GM19455 (cell line): ENCODE results near the gene SOCS3.

Experiments used
- ATAC-seq: cut with Tn5 transposase; IDR thresholded peaks from one replicate; pipeline ENCODE4 v1.9.1; 2021; ENCODE audit not compliant: unreplicated experiment

The SOCS3 gene

DNA sequence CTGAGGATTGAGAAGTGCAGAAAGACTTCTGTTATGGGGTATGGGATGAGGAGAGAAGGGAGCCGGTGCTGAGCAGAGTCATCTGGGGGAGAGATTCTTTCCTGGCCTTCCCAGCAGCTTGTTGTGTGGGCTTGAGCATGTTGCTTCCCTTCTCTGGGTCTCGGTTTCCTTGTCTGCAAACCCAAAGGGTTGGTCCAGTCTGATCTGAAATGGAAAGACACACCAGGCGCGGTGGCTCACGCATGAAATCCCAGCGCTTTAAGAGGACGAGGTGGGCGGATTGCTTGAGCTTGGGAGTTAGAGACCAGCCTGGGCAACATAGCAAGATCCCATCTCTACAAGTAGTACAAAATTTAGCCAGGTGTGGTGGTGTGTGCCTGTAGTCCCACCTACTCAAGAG is 6.0 kb downstream of the SOCS3 start:
- ATAC-seq = no peak

DNA sequence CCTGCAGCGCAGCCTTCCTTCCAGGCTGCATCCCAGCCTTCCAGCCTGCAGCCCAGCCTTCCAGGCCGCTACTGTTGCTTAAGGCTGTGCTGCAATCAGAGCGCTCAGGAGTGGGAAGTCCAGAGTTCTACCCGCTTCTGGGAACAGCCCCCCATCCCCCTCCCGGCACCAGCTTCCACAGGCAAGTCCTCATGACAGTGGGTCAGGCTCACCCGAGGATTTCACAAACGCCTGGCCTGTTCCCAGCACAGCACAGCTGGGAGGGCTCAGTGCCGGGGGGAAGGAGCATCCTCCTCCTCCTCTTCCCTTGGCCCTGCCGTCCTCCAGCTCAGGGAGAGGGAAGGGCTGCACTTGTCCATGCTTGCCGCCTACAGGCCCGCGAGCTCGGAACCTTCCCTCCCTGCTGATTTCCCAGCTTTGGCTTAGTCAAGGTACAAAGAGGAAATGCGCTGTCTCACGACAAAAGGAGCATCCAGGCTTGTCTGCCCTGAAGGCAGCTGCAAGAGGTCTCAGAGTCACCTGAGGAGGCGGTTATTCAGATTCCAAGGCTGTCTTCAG is 8.3 kb downstream of the SOCS3 start:
- no peak for ATAC-seq

DNA sequence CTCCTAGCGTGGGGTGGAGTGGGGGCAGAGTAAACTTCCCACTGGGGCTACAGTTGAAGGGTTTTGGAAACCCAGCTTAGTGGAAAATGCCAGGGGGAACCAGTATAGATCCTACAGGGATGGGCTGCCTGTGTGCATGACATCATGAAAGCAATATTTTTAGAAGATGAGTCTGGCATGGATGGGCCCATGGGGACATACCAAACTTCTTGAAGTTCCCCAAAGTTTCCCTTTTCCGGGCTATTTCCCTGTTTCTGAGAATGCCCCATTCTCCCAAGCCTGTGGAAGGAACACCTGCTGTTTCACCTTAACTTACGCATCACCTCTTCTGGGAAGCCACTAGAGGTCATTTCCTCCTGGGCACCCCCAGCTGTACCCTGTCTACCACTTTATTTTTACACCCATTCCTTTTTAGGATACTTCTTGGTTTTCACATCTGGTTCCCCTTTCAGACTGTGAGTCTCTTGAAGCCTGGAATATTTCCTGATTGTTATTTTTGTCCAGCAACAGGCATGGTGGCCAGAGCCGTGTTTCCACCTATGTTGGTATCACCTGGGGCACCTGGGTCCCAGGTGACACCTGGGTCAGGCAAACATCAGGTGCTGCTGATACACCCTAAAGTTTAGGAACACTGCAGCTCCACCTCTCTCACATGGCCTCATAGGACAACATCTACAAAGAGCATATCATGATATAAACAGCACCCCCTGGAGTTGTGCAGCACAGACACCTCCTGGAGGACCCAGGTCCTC is 9.8 kb downstream of the SOCS3 start:
- ATAC-seq = no peak

DNA sequence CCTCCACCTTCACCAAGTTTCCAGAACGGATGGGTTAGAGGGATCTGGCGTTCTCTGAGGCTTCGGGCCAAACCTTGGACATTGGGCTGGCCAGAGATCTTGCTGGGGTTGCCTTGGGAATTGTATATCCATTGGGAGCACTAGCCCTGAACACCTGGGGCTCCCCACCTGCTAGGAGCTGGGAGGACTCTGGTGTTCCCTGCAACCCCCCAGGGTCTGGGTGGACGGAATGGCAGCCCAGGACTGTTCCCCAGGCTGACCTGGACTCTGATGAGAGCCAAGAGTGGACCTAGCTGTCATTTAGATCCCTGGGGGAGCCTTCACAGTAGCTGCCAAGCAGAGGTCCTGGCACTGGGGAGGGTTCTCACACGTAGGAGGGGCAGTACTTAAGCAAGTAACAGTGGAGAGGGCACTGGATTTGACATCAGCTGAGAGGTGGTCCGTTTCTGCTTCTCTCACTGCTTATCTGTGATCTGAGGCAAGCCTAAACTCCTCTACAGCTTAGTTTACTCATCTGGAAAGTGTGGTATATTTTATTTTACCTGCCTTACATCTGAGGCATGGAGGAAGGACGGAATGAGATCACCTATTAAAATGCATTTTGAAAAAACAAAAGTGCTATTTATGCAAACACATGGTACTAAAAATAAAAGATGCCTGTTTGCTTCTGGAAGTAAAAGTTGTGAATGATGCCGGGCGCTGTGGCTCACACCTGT is 11.7 kb downstream of the SOCS3 start:
- ATAC-seq = no peak

DNA sequence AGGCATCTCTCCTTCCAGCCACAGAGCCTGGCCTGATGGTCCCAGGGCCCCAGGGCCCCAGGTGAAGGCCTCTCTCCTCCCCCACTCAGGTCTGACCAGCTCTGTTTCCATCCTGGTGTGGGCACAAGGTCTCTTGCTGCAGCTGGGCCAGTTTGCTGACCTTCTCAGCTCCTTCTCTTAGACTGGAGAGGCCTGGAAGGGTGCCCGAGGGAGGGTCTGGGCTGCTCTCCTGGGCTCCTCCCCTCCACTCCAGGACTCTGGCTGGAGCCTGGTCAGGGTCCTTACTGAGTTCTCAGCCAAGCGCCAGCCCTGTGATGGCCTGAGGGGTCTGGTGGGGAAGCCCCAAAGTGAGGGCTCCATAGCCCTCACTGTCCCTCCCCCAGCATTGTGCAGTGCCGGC is 12.4 kb downstream of the SOCS3 start:
- ATAC-seq = no peak

DNA sequence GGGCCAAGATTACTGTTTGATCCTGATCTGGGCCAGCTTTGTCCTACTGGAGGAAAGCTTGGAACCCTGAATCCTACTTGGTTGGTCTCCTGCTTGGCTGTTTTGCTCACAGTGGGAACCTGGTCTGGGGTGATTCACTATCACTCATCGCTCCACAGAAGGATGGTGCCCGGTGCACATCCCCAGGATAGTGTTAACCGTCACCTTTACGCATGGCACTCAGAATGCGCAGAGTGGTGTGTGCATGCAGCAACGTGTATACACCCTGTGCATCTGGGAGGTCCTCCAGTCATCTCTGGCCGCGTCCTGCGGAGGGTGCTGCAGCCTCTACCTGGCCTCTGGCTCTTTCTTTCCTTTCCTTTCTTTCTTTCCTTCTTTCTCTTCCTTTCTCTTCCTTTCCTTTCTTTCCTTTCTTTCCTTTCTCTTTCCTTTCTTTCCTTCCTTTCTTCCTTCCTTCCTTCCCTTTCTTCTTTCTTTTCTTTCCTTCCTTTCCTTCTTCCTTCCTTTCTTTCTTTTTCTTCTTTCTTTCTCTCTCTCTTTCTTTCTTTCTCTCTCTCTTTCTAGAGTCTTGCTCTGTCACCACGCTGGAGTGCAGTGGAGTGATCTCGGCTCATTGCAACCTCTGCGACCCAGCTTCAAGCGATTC is 13.1 kb downstream of the SOCS3 start:
- ATAC-seq = no peak

DNA sequence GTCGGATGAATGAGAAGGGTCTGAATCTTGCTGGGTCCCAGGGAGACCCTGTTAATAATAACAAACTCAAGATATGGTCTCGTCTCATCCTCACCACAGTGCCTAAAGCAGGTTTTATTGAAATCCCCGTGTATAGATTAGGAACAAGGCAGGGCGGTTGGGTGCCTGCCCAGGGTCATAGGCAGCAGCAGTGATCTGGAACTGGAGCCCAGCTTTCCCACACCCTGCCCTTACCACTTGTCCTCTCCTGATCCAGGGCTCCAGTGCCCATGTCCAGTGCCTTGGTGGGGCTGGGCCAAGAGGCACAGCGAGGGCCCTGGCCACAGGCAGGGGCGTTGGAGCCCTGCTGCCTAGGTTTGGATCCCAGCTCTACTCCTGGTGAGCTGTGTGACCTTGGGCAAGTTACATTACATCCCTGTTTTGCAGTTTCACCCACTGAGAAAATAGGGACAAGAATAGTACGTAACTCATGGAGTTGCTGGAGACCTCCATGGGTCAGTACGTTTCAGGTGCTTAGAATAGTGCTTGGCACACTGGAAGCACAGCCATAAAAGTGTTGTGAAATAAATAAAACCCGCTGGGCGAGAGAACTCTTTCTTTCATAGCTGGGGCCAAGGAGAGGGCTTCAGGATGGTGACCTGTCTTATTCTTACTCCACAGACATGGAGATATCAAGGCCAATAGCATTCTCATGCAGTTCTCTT is 13.9 kb downstream of the SOCS3 start:
- ATAC-seq = no peak

DNA sequence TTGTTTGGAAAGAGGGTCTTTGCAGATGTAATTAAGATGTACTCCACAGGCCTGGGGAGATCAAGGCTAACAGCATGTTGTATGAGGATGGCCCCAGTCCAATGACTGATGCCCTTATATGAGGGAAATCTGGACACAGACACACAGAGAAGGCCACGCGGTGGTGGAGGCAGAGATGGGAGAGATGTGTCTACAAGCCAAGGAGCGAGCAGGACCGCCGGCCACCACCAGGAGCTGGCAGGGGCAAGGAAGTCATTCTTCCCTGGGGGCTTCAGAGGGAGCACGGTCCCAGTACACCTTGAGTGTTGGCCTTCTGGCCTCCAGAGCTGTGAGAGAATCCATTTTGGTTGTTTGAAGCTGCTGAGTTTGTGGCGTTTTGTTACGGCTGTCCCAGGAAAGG is 14.7 kb downstream of the SOCS3 start:
- ATAC-seq = no peak

DNA sequence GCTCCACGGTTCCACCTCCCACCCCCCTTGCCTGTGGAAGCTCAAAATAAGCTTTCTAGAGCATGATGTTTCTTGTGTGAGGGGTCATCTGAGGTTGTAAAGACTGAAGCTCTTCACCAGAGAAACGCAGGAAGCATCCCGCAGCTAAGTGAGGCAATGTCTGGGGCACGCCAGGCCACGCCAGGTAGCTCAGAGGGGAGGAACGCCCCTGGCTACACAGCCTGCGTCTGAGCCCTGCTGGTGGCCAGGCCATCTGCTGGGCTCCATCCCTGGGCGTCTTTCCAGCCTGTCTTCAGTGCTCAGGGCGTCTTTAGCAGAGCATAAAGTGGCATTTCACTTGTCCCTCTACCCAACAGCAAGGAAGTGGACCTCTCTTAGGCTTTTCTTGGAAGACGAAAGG is 15.2 kb downstream of the SOCS3 start:
- ATAC-seq = no peak

DNA sequence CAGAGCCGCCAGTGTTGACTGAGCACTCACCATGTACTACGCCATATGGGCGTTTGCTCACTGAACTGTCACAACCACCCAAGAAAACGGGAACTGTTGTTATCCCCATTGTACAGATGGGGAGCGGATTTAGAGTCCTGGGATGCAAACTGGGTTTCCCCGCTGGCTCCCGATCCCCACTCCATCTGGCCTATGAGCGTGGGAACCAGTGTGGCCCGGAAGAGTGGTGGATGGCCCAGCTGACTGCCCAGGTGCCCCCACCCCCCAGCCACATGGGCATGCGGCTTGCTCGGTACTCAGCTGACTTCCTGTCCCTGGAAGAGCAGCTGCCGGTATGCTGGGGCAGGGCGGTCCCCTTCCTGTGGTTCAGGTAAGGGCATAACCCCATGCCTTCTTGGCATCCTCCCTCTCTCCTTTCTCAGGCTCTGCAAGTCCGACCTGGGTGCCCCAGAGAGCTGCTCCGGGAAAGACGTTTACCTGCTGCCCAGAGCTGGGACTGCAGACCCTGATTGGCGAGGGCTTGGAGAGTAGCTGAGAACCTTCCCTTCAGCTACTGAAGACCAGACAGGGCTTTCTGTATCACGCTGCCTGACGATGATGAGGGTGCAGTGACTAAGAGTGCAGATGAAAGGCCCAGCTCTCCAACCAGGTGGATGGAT is 16.2 kb downstream of the SOCS3 start:
- no peak for ATAC-seq

DNA sequence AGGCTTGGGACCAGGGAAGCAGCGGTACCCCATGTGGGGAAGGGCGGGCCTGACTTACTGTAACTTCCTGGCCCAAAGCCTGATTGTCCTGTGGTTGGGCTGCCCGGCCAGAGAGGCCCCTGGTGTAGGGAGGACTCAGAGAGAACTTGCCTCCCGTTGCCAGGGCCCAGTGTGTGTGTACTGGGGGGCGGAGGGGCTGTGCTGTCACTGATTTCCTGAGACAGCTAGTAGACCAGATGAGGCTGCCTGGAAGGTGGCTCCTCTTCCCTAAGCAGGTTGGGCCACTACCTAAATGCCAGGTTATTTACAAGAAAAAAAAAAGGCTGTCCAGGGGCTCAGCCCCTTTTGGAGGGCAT is 16.7 kb downstream of the SOCS3 start:
- no peak for ATAC-seq

DNA sequence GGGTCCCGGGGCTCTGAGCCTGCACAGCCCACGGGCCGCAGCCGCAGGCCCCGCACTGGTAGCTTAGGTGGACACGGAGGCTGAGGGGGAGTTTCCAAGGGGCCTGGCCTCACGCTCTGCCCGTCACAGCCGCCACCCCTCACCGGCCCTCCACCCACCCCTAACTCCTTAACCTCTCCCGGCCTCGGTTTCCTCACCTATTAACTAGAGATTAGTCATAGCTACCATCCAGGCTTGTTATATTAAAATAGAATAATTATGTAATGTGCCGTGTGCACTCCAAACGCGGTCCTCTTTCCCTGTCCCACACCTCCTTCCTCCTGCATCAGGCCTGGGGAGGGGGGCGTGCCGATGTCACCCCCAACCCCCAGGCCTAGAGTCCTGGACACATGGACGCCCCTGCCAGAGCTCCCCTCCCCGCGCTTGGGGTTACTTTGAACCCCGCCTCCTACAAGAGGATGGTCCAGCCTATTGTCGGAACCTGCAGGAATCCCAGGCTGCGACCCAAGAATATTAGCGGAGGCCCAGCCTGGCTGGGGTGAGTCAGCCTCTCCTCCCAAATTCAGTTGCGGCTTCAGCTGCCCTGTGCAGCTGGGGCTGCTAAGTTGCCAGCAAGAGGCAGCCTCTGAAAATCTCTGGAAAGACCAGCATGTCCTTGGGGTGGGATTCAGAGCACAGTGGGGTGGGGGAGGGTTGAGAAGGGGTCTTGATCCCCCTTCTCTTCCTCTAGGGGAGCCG is 17.3 kb downstream of the SOCS3 start:
- no peak for ATAC-seq

DNA sequence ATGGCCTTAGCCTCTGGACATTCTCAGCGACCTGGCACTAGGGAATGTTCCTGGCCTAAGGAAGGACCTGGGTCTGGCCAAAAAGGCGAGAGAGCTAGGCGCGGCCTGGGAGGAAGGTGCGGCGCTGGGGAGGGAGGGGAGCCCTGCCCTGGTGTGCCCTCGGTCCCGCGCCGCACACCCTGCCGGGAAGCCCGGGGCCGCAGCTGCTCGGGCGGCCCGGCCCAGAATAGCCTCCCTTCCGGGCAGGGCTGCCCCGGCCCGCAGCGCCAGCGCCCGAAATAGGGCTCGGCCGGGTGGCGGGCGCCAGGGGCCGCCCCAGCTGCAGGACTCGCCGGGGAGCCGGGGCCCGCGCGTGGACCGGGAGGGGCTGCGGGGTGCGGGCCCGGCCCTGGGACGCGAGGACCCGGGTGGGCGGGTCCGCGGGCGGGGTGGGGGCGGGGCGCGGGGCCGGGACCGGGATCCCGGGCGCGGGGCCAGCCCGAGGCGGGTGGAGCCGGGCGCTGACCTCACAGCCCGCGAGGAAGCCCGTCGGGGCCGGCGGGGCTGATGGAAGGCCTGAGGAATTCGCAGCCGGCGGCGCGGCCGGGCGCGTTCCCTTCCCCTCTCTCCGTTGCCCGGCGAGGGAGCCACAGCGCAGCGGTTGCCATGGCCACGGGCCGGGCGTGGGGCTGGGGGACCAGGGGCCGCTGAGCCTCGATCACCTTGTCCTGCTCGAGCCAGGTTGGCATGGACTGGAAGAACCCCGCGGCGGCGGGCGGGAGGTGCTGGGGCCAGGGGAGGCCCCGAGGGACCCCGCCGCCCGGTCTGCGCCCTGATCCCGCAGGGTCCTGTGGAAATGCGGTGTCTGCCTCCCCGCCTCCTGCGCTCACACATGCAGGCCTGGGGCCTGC is 18.1 kb downstream of the SOCS3 start:
- no peak for ATAC-seq

DNA sequence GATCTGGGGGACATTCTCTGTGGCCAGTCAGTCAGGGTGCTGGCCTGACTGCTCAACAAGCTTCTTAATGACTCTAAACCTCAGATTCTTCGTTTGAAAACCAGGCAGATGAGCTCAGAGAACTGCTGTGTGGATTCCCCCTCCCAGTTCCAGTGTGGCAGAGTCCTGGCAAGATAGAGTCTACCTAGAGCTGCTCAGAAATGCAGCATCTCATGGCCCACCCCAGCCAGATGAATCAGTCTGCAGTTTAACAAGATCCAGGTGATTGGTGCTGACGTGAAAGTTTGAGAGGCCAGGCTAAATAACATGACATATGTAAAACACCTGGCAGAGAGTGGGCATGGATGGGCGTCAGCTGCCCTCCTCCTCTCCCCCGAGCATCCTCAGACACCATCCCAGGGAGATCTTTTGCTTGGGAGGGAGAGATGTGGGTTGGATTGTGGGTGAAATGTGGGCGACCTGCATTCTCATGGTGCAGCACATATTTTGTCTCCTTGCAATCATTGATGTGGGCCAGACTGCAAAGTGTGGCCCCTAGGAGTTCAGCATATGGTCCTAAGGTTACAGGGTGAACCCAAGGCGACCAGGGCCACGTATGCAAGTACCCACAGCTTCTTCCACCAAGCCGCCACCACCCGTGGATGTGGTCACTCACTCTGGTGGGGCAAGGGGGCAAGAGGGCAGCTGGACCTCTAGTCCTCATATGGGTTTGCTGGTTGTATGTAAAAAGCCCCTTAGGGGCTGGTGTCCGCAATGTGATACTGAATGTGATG is 19.5 kb downstream of the SOCS3 start:
- no peak for ATAC-seq

DNA sequence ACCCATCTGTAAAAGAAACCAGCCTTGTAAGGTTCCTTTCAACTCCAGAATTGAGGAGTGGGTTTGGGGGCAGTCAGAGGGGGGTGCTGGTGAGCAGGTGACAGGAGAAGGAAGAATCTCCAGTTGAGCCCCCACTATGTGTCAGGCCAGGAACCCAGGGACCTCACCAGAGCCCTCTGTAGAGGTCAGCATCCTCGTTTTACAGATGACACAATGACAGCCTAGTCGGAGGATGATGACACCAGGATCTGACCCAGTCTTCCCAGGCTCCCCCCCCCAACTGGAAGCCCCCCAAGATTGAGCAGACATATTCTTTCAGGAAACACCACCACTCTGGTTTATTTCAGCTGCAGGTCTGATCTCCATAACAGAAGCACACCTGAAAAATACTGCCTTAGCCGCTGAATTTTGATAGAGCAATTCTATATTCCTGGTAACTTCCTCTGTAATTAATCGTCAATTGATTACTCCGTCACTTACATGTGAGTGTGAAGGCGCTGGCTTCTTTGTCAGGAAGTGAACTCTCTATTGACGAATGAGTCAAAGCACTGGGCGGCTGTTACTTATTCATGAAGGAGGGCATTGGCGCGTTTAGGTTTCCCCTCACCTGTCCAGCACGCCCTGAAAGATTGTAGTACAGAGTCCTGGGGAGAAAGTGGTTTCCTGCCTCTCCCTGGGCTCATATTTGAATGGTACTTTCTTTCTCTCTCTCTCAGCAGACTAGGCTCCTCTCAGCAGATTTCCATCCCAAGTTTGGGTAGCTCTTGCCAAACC is 21.2 kb downstream of the SOCS3 start:
- no peak for ATAC-seq

DNA sequence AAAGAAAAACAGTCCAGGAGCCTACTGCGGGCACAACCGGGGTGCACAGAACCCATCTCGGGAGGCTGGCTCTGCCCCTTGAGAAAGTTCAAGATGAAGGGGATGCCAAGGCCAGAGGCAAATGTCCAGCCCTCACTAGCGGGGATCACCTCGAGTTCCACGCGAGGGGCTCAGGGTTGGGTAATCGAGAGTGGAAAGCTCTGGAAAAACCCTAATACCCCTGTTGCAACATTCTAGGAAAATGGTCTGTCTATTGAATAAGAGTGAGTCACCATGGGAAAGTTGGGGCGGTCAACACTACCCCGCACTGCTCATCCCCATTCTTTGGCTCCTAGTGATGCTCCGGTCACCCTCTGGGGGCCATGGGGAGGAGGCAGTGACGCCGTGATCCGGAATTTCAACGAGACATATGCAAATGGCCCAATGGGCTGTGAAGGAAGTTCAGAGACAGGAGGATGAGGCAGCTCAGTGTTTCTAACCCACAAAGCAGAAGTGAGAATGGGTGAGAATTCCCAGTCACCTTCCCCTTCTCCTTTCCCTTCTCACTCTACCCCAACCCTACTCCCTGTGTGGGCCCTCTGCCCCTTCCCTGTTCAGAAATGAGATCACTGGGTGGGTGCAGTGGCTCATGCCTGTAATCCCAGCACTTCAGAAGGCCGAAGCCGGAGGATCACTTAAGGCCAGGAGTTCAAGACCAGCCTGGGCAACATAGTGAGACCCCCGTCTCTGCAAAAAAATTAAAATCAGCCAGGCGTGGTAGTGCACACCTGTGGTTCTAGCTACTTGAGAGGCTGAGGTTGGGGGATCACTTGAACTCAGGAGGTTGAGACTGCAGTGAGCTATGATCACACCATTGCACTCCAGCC is 22.4 kb downstream of the SOCS3 start:
- no peak for ATAC-seq

DNA sequence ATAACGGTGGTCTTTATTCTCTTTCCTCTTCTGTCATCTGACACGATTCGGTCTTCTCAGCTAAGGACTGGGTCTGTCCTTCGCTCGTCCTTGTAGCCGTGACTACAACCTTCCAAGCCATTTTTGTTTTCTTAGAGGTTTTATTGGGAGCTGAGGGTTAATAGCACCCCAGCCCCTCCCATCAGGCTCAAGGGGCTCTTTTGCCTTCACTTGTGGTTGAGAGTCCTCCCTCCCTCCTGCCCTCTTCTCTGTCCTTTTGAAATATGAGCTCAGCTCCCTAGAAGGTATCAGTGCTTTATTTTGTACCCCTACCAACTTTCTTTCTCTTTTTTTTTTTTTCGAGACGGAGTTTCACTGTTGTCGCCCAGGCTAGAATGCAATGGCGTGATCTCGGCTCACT is 24.7 kb downstream of the SOCS3 start:
- no peak for ATAC-seq
